ENCODE measurements around the gene RNF144B.

DNA sequence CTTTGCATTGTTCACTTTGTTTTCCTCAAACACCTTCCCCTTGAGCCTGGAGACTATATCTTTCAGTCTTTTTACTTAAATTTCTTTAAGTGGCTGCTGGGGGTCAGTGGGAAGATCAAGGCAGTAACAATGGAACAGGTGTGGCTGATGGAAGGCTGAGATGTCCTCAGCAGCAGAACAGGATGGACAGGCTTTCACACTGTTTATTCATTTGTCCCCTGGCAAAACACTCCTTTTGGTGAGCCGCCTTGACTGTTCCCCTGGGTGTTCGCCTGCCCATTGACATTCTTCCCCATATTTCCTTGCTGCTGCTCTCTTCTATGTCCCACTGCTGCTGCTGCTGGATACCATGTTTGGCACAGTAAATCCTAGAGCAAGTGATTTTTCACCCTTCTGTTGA is 38.1 kb downstream of the RNF144B start:
- TF ChIP-seq, protein P1, sequence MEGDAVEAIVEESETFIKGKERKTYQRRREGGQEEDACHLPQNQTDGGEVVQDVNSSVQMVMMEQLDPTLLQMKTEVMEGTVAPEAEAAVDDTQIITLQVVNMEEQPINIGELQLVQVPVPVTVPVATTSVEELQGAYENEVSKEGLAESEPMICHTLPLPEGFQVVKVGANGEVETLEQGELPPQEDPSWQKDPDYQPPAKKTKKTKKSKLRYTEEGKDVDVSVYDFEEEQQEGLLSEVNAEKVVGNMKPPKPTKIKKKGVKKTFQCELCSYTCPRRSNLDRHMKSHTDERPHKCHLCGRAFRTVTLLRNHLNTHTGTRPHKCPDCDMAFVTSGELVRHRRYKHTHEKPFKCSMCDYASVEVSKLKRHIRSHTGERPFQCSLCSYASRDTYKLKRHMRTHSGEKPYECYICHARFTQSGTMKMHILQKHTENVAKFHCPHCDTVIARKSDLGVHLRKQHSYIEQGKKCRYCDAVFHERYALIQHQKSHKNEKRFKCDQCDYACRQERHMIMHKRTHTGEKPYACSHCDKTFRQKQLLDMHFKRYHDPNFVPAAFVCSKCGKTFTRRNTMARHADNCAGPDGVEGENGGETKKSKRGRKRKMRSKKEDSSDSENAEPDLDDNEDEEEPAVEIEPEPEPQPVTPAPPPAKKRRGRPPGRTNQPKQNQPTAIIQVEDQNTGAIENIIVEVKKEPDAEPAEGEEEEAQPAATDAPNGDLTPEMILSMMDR (IDR thresholded peaks at IDR 0.05; ENCODE audit: insufficient read depth, low read depth, low read length) = no peak
- no peak for TF ChIP-seq EZH2 (IDR thresholded peaks at IDR 0.05; ENCODE audit: insufficient read depth, low read length)

Data from astrocyte (in vitro differentiated cells and primary cell).